Astrocyte (in vitro differentiated cells and primary cell): Measurements from ENCODE around the gene HMG20B.

ENCODE experiments used
- CTCF ChIP-seq: IDR thresholded peaks from 2 replicates; pipeline ENCODE4 v1.5.1; 2011; ENCODE audit warnings: low read depth, mild to moderate bottlenecking, inconsistent platforms, low read length, moderate library complexity; ENCODE audit not compliant: insufficient read depth
- EZH2 ChIP-seq: IDR thresholded peaks from 2 replicates; pipeline ENCODE4 v1.6.1; 2012; ENCODE audit warnings: mild to moderate bottlenecking, low read length, inconsistent platforms; ENCODE audit not compliant: insufficient read depth

- no peak for TF ChIP-seq CTCF
- no peak for TF ChIP-seq EZH2
Observed at GRCh38 chr19:3539756-3540118, 33.0 kb upstream of the HMG20B start.
